HEK293 (cell line): ENCODE measurements around the gene KCNMB4.

Experiments
- CTCF ChIA-PET: fragments of 350-600 bp; formaldehyde crosslinking; extraction: SDS; loops from one replicate; lab custom pipeline; 2021; ENCODE audit warnings: antibody characterized with exemption; lab: Yijun Ruan, JAX
- POLR2A ChIA-PET: fragments of 300-600 bp; formaldehyde crosslinking; extraction: SDS; loops from one replicate; lab custom pipeline; 2020; ENCODE audit warnings: antibody characterized with exemption, inconsistent platforms; lab: Yijun Ruan, JAX
- H3K27ac ChIP-seq: fragments of 200-500 bp; sonication (Bioruptor generic); 2 replicates; pipeline ENCODE4 v1.5.1; 2014; ENCODE audit warnings: low read depth, low read length, control low read depth, inconsistent platforms; ENCODE audit errors: extremely low read depth
- H3K36me3 ChIP-seq, 2 experiments: fragments of 200-500 bp in 1 of 2; sonication (Bioruptor generic) in 1 of 2; 1 replicate in 1 of 2; 2 replicates in 1 of 2; pipeline ENCODE4 v1.5.1; 2014 to 2017; ENCODE audit warnings: inconsistent platforms in 2 of 2, low read length in 2 of 2; ENCODE audit not compliant: control insufficient read depth in 2 of 2, insufficient read depth in 1 of 2
- H3K4me1 ChIP-seq: fragments of 200-500 bp; sonication (Bioruptor generic); 2 replicates; pipeline ENCODE4 v1.5.1; 2014; ENCODE audit warnings: mild to moderate bottlenecking, low read length, inconsistent platforms; ENCODE audit not compliant: control insufficient read depth, insufficient read depth
- H3K4me3 ChIP-seq: 2 replicates; pipeline ENCODE4 v1.5.1; 2011; ENCODE audit warnings: low read depth, mild to moderate bottlenecking, control low read depth, low read length, moderate library complexity
- H3K9me3 ChIP-seq: fragments of 200-500 bp; sonication (Bioruptor generic); 2 replicates; pipeline ENCODE4 v1.5.1; 2014; ENCODE audit warnings: low read depth, low read length, inconsistent platforms; ENCODE audit not compliant: control insufficient read depth, insufficient read depth
- GLIS2 ChIP-seq: fragments of 450-650 bp; formaldehyde crosslinking; IDR thresholded peaks from 2 replicates; pipeline ENCODE4 v1.5.1; 2016; ENCODE audit warnings: missing biosample characterization, missing genetic modification characterization
- IKZF3 ChIP-seq: fragments of 450-650 bp; IDR thresholded peaks from 2 replicates; pipeline ENCODE4 v1.5.0; 2018; ENCODE audit warnings: missing biosample characterization, mild to moderate bottlenecking, missing genetic modification characterization, moderate library complexity
- OVOL3 ChIP-seq: fragments of 450-650 bp; formaldehyde crosslinking; IDR thresholded peaks from 2 replicates; pipeline ENCODE4 v1.5.1; 2016; ENCODE audit warnings: missing biosample characterization, missing genetic modification characterization
- REST ChIP-seq: fragments of 450-650 bp; formaldehyde crosslinking; IDR thresholded peaks from 2 replicates; pipeline ENCODE4 v1.5.1; 2016; ENCODE audit warnings: missing biosample characterization, missing genetic modification characterization
- ZBTB10 ChIP-seq: fragments of 450-650 bp; formaldehyde crosslinking; IDR thresholded peaks from 2 replicates; pipeline ENCODE4 v1.5.1; 2016; ENCODE audit warnings: missing biosample characterization, missing genetic modification characterization
- ZBTB7A ChIP-seq: fragments of 450-650 bp; formaldehyde crosslinking; IDR thresholded peaks from 2 replicates; pipeline ENCODE4 v1.5.1; 2016; ENCODE audit warnings: low read depth, missing biosample characterization, missing genetic modification characterization
- ZIC2 ChIP-seq: fragments of 450-650 bp; formaldehyde crosslinking; IDR thresholded peaks from 2 replicates; pipeline ENCODE4 v1.5.1; 2016; ENCODE audit warnings: missing biosample characterization, missing genetic modification characterization
- ZNF211 ChIP-seq: fragments of 450-650 bp; formaldehyde crosslinking; IDR thresholded peaks from 2 replicates; pipeline ENCODE4 v1.5.1; 2016; ENCODE audit warnings: low read depth, missing biosample characterization, missing genetic modification characterization
- ZNF221 ChIP-seq: fragments of 450-650 bp; formaldehyde crosslinking; IDR thresholded peaks from 2 replicates; pipeline ENCODE4 v1.5.1; 2017; ENCODE audit warnings: missing biosample characterization, missing genetic modification characterization, borderline replicate concordance
- ZNF24 ChIP-seq: fragments of 450-650 bp; formaldehyde crosslinking; IDR thresholded peaks from 2 replicates; pipeline ENCODE4 v1.5.1; 2016; ENCODE audit warnings: missing biosample characterization, missing genetic modification characterization
- ZNF26 ChIP-seq: fragments of 450-650 bp; formaldehyde crosslinking; IDR thresholded peaks from 2 replicates; pipeline ENCODE4 v1.5.1; 2016; ENCODE audit warnings: missing biosample characterization, missing genetic modification characterization
- ZNF280D ChIP-seq: fragments of 450-650 bp; formaldehyde crosslinking; IDR thresholded peaks from 2 replicates; pipeline ENCODE4 v1.5.1; 2016; ENCODE audit warnings: missing biosample characterization, missing genetic modification characterization
- ZNF350 ChIP-seq: fragments of 450-650 bp; formaldehyde crosslinking; IDR thresholded peaks from 2 replicates; pipeline ENCODE4 v1.5.0; 2017; ENCODE audit warnings: missing biosample characterization, mild to moderate bottlenecking, missing genetic modification characterization
- ZNF416 ChIP-seq: fragments of 450-650 bp; formaldehyde crosslinking; IDR thresholded peaks from 2 replicates; pipeline ENCODE4 v1.5.1; 2016; ENCODE audit warnings: missing biosample characterization, missing genetic modification characterization
- ZNF521 ChIP-seq: fragments of 450-650 bp; formaldehyde crosslinking; IDR thresholded peaks from 2 replicates; pipeline ENCODE4 v1.5.1; 2017; ENCODE audit warnings: missing biosample characterization, mild to moderate bottlenecking, missing genetic modification characterization
- ZNF571 ChIP-seq: fragments of 450-650 bp; formaldehyde crosslinking; IDR thresholded peaks from 2 replicates; pipeline ENCODE4 v1.5.0; 2017; ENCODE audit warnings: missing biosample characterization, missing genetic modification characterization
- ZNF596 ChIP-seq: fragments of 450-650 bp; IDR thresholded peaks from 2 replicates; pipeline ENCODE4 v1.5.0; 2018; ENCODE audit warnings: missing biosample characterization, mild to moderate bottlenecking, missing genetic modification characterization, moderate library complexity
- ZNF677 ChIP-seq: fragments of 450-650 bp; IDR thresholded peaks from 2 replicates; pipeline ENCODE4 v1.5.0; 2018; ENCODE audit warnings: missing biosample characterization, mild to moderate bottlenecking, missing genetic modification characterization, moderate library complexity

The KCNMB4 gene

GRCh38 chr12:70383484-70383883 is 17.4 kb downstream of the KCNMB4 start:
- ChIA-PET POLR2A (no interaction called here), CTCF (no interaction called here)
- no peak for TF ChIP-seq ZNF350 (tag by site-specific recombination)
- TF ChIP-seq ZNF596 (tag by site-specific recombination), result no peak
- TF ChIP-seq ZNF521 (tag by site-specific recombination), result no peak
- no peak for TF ChIP-seq ZBTB7A (tag by site-specific recombination)
- no peak for TF ChIP-seq ZBTB10 (tag by site-specific recombination)
- TF ChIP-seq ZNF26 (tag by site-specific recombination), result no peak
- no peak for TF ChIP-seq ZNF221 (tag by site-specific recombination)
- no peak for TF ChIP-seq ZIC2 (tag by site-specific recombination)
- no peak for TF ChIP-seq GLIS2
- TF ChIP-seq ZNF280D (tag by site-specific recombination), result no peak
- no peak for TF ChIP-seq ZNF571 (tag by site-specific recombination)
- no peak for TF ChIP-seq OVOL3 (tag by site-specific recombination)
- TF ChIP-seq ZNF677 (tag by site-specific recombination), result no peak
- TF ChIP-seq ZNF211 (tag by site-specific recombination), result no peak
- no peak for TF ChIP-seq IKZF3 (tag by site-specific recombination)
- no peak for TF ChIP-seq ZNF24 (tag by site-specific recombination)
- TF ChIP-seq ZNF416, result no peak
- no peak for TF ChIP-seq REST
- Histone ChIP-seq H3K27ac (no peak overlapping the region), H3K4me1 (no peaks in the 10 kb centered on the region), H3K4me3 (no peak overlapping the region), H3K9me3 (no peaks in the 10 kb centered on the region), H3K36me3 (no peaks in the 10 kb centered on the region)
